Astrocyte of the spinal cord (primary cell): ENCODE results near the gene POLR3E.

Experiments used
- DNase-seq: peaks from one replicate; pipeline ENCODE4 v3.0.0; 2011; ENCODE audit warnings: low read depth, low spot score
- H3K4me3 ChIP-seq: 2 replicates; pipeline ENCODE4 v1.5.1; 2011; ENCODE audit warnings: low read depth, mild to moderate bottlenecking, low read length, moderate library complexity
- CTCF ChIP-seq: IDR thresholded peaks from 2 replicates; pipeline ENCODE4 v1.5.1; 2012; ENCODE audit warnings: low read depth, mild to moderate bottlenecking, low read length, inconsistent platforms
- in situ Hi-C: cut with HindIII; loops from 2 replicates; pipeline ENCODE4 v1.10.0; 2017; ENCODE audit warnings: low sequenced_read_pairs

POLR3E gene

GRCh38 chr16:22260490-22260889 is 36.7 kb upstream of the POLR3E start:
- TF ChIP-seq CTCF: no peak
- DNase-seq: no peak
- in situ Hi-C loops: no loop called here
- no peak overlapping the region for H3K4me3 ChIP-seq

- TF ChIP-seq CTCF: no peak
- no peak overlapping the region for H3K4me3 ChIP-seq
- in situ Hi-C loops: no loop called here
- peak; percentile 44 for DNase-seq
Measured at GRCh38 chr16:22262460-22262859, 34.7 kb upstream of the POLR3E start.

- no peak overlapping the region for H3K4me3 ChIP-seq
- in situ Hi-C loops: no loop called here
- TF ChIP-seq CTCF: no peak
- no peak for DNase-seq
Measured at GRCh38 chr16:22264786-22265185, 32.4 kb upstream of the POLR3E start.

GRCh38 chr16:22265351-22265750 is 31.9 kb upstream of the POLR3E start:
- TF ChIP-seq CTCF: no peak
- no peak for DNase-seq
- H3K4me3 ChIP-seq: no peak overlapping the region
- in situ Hi-C loops: no loop called here

- DNase-seq: no peak
- H3K4me3 ChIP-seq: no peak overlapping the region
- no peak for TF ChIP-seq CTCF
- in situ Hi-C loops: no loop called here
Measured at GRCh38 chr16:22266546-22266945, 30.7 kb upstream of the POLR3E start.

- DNase-seq: no peak
- in situ Hi-C loops: no loop called here
- TF ChIP-seq CTCF: no peak
- no peak overlapping the region for H3K4me3 ChIP-seq
Measured at GRCh38 chr16:22267764-22268163, 29.4 kb upstream of the POLR3E start.

- no peak overlapping the region for H3K4me3 ChIP-seq
- in situ Hi-C loops: no loop called here
- no peak for TF ChIP-seq CTCF
- DNase-seq: no peak
Measured at GRCh38 chr16:22270525-22270924, 26.7 kb upstream of the POLR3E start.
